ENCODE measurements around the gene CSGALNACT2.

DNA sequence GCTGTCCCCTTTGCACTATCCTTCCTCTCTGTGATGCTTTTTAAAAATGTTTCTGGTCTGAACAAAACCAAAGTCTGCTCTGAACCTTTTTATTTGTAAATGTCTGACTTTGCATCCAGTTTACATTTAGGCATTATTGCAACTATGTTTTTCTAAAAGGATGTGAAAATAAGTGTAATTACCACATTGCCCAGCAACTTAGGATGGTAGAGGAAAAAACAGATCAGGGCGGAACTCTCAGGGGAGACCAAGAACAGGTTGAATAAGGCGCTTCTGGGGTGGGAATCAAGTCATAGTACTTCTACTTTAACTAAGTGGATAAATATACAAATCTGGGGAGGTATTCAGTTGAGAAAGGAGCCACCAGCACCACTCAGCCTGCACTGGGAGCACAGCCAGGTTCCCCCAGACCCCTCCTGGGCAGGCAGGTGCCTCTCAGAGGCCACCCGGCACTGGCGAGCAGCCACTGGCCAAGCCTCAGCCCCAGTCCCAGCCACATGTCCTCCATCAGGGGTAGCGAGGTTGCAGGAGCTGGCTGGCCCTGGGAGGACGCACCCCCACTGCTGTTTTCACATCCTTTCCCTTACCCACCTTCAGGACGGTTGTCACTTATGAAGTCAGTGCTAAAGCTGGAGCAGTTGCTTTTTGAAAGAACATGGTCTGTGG is 11.4 kb upstream of the CSGALNACT2 start:
- TF ChIP-seq NFIC (IDR thresholded peaks at IDR 0.05), result no peak
- TF ChIP-seq, protein P1, sequence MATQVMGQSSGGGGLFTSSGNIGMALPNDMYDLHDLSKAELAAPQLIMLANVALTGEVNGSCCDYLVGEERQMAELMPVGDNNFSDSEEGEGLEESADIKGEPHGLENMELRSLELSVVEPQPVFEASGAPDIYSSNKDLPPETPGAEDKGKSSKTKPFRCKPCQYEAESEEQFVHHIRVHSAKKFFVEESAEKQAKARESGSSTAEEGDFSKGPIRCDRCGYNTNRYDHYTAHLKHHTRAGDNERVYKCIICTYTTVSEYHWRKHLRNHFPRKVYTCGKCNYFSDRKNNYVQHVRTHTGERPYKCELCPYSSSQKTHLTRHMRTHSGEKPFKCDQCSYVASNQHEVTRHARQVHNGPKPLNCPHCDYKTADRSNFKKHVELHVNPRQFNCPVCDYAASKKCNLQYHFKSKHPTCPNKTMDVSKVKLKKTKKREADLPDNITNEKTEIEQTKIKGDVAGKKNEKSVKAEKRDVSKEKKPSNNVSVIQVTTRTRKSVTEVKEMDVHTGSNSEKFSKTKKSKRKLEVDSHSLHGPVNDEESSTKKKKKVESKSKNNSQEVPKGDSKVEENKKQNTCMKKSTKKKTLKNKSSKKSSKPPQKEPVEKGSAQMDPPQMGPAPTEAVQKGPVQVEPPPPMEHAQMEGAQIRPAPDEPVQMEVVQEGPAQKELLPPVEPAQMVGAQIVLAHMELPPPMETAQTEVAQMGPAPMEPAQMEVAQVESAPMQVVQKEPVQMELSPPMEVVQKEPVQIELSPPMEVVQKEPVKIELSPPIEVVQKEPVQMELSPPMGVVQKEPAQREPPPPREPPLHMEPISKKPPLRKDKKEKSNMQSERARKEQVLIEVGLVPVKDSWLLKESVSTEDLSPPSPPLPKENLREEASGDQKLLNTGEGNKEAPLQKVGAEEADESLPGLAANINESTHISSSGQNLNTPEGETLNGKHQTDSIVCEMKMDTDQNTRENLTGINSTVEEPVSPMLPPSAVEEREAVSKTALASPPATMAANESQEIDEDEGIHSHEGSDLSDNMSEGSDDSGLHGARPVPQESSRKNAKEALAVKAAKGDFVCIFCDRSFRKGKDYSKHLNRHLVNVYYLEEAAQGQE (IDR thresholded peaks at IDR 0.05; ENCODE audit: low read depth), result no peak
- no peak for TF ChIP-seq TEAD4 (IDR thresholded peaks at IDR 0.05)
